NCI-H526 treated with DMSO at 0.1 percent for 48 hours (cell line): ENCODE data around the gene SLITRK1.

Experiments
- DNase-seq: peaks from one replicate; lab custom pipeline; 2025; lab: John Stamatoyannopoulos, UW

SLITRK1 gene

DNA sequence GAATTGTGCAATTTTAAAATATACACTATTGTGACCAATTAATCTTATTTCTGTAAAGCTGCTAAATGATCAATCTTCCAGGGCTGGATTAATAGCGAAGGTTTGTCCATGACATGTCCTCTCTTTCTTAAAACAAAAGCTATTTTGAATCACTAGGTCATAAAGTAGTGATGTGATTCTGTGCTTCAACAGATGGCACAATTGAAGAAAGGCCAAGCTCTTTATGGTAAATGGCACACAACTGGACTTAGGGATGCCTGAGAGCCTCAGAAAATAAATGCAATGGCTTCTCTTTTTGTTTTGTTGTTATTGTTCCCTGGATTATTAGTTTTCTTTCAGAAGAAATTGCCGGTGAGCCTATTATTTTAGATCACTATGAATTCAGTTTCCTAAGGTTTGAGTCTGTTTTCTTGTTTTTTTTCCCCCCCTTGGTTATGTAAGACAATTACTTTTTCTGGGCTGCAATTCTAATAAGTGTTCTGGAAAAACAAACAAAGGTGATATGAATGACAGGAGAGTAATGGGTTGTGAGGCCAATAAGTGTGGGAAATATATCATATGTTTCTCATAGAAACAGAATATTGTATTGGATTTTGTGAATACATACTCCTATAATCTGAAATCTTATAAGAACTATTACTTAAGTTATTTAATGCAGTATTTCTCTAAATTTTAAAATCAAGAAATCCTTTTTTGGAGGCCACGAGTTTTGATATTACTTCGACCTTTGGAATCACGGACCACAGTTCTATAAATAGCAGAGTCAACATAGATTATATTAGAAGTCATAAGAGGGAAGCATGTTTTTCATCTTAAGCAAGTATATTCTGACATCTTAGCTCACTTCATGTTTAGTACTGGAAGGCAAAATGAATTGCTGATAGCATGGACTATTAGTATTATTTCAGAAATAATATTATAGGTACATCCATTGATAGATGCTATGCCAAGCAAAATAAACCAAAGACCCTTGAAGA lies 16.8 kb downstream of the SLITRK1 start:
- DNase-seq = no peak

DNA sequence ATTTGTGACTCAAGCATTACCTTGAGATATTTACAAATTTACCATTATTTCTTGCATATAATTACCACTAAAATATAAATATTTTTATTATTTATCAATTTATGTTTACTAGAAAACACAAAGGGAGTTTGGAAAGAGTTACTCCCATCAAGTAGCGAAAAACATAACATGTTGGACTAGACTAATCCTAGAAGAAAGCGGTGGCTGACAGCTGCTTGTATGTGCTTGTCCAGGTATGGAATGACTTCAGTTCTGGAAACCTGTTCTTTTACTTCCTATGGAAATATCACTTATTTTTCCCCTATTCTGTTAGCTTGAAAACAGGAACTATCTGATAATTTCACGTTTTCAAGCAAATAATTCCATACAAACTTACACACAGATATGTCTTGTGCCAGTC lies 28.5 kb downstream of the SLITRK1 start:
- no peak for DNase-seq

DNA sequence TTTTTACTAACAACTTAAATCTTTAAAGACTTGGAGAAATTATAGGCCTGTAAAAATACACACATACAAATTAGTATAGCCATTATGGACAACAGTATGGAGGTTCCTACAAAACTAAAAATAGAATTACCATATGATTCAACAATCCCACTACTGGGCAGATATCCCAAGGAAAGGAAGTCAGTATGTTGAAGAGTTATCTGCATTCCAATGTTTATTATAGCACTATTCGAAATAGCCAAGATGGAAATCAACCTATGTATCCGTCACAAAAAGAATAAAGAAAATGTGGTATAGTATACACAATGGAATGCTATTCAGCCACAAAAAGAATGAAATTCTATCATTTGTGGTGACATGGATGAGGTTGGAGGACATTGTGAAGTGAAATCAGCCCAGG lies 37.2 kb downstream of the SLITRK1 start:
- no peak for DNase-seq

DNA sequence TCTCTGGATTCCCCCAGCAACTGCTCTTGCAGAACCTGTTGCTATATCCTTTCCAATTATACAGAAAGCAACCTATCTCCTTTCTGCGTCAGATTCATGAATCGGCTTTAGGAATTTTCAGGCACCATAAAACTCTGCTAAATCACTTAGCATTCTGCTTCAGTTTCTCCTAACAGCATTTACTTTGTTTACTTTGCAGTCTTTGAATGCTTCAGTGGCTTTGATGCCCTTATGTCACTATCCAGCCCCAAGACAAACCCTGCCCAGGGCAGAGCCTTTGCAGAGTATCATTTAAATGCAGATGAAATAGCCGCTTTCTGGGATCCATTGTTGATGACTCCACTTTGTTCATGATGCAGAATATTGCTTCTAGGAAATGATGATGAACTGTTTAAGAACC lies 43.1 kb downstream of the SLITRK1 start:
- DNase-seq = no peak

DNA sequence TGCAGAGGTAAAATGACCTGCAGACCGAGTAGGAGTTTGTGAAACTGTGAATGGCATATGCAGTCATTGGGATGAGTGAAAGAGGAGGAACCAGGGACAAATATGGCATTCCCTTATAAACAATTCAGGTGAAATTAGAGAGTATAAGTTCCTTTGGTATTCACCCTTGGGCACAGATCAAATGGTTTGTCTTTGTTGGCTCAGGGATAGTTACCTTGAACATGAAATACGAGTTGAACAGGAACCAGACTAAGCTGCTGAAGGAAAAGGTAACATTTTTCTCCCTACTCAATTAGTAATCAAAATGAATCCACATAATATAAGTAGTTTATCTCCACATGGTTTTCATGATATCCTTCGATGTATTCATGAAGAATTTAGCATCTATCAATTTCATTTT lies 50.5 kb downstream of the SLITRK1 start:
- DNase-seq = no peak

DNA sequence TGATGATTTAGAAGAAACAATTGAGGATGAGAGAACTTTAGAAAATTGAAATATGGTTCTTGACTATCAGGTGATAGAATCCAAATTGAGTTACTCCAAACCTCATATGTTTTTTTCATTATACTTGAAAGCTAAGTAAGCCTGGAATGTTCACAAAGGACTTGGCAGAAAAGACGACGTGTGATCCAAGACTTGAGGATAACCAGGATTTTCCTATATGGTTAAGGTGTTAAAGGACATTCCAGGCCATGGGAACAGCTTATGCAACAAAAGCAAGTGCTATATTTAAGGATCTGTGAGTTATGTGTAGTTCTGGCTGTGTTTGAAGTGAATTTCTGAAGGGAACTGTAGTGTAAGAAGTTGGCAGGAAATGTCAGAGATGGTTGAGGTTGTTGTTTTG lies 52.5 kb downstream of the SLITRK1 start:
- no peak for DNase-seq

DNA sequence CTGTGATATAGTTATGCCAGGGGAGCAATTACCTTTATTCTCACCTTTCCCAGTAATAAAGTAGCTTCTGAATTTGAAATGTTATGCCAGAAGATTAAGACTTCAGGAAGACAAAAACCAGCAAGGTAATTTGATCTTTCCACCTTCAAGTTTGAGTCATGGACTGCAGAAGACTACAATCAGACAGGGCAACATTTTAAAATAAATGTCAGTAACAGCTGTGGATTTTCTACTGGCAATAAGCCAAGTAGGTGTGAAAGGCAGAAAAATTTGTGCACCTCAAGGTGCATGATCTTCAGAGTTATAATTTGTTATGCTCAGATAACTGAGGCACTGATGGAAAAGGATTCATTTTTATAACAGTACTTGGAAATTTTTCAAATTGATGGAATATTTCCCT lies 54.9 kb downstream of the SLITRK1 start:
- no peak for DNase-seq
